Right lobe of liver (tissue), 6 donors: ENCODE measurements around the gene GRAMD2A. TPM values are rescaled to one million over a fixed set of nuclear protein-coding genes. Genes with fewer than 3 reads are reported as not detected.
A peak's percentile ranks its signal among the peaks of the same experiment; 100 is the strongest.

Experiments used
- ATAC-seq, 4 donors: fragments of 200-7000 bp; cut with Tn5 transposase; one replicate each; pipeline ENCODE4 v1.9.1; 2020; ENCODE audit warnings: mild to moderate bottlenecking in 4 of 4, moderate library complexity in 4 of 4
- DNase-seq, 3 donors: peaks; one replicate each; pipeline ENCODE4 v3.0.0-alpha.2; 2020
- H3K27ac ChIP-seq, 3 donors: fragments of 200-600 bp; one replicate each; pipeline ENCODE4 v1.8.0; 2022
- H3K27me3 ChIP-seq, 2 donors: fragments of 200-600 bp; one replicate each; pipeline ENCODE4 v1.8.0; 2022
- H3K36me3 ChIP-seq, 4 donors: fragments of 200-600 bp; sonication (generic) in 1 of 4; one replicate each; pipeline versions ENCODE4 v1.5.1 to v1.8.0; 2017 to 2022; ENCODE audit warnings: control low read depth in 1 of 4
- H3K4me1 ChIP-seq, 4 donors: fragments of 200-600 bp; sonication (generic) in 1 of 4; one replicate each; pipeline versions ENCODE4 v1.5.1 to v1.8.0; 2017 to 2022; ENCODE audit warnings: control low read depth in 1 of 4
- H3K4me3 ChIP-seq, 3 donors: fragments of 200-600 bp; one replicate each; pipeline ENCODE4 v1.8.0; 2022
- H3K9me3 ChIP-seq, 4 donors: fragments of 200-600 bp; sonication (generic) in 1 of 4; one replicate each; pipeline versions ENCODE4 v1.5.1 to v1.8.0; 2017 to 2022; ENCODE audit warnings: control low read depth in 1 of 4
- POLR2A ChIP-seq: fragments of 450-650 bp; IDR thresholded peaks from one replicate; pipeline ENCODE4 v1.6.1; 2017; ENCODE audit warnings: antibody characterized with exemption, mild to moderate bottlenecking
- WGBS: methylation state at CpG from one replicate; pipeline ENCODE4 v1.1.6; 2018; ENCODE audit warnings: low coverage, low lambda C conversion rate; ENCODE audit not compliant: insufficient coverage; ENCODE audit errors: missing lambda C conversion rate; 5-methylcytosine and 5-hydroxymethylcytosine counted together
- intact Hi-C, 2 donors: fragments of 100-400 bp; cut with DNase I; formaldehyde crosslinking; loops; one replicate each; pipeline versions ENCODE4 v1.11.2 to v1.14.1; 2022
- total RNA-seq, 6 experiments: library from RNA; depleted of rRNA in 2 of 6; stranded (reverse); fragments of >200 nt in 2 of 6; fragmentation: NEBNext Ultra II Directional in 3 of 6; extraction: Animal tissue kit (Norgen Biotek cat#: 25700) in 3 of 6; gene quantifications; one replicate each; pipeline versions ENCODE4 v1.1.0 to v1.2.4, GENCODE V29; 2016 to 2023
- TF ChIP-seq, protein P1 (sequence below), 4 donors: fragments of 200-600 bp in 3 of 4; fragments of 450-650 bp in 1 of 4; IDR thresholded peaks; one replicate each; pipeline versions ENCODE4 v1.5.1 to v1.8.0; 2016 to 2022; ENCODE audit warnings: antibody characterized with exemption in 4 of 4, mild to moderate bottlenecking in 2 of 4
- donor health status: DM: no; HTN: yes; CAD: no.
- donor health status: DM: no; HTN: no; CAD: no.
- donor health status: DM: no; HTN: no; CAD: no.
- donor health status: DM: no; HTN: yes; CAD: no.
- donor health status: DM: no; HTN: yes; CAD: no.

GRAMD2A gene
- total RNA-seq, 6 experiments from 2014 or later = not detected

DNA sequence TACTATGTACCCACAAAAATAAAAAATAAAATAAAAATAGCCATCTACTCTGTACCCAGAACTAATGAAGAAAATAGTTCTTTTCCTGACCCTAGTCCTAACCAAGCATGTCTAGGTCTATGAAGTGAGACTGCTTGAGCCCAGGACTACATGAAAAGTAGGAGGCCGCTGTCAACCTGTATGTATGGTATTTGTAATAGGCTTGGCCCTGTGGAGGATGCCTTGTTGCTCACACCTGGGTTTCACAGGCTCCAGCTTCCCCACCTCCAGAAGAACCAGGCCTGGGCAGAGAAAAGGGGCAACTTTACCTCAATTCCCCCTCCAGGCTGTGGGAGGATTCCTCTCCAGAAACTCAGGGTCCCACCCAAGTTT is 40.3 kb upstream of the GRAMD2A start:
- no CpG with 5 or more reads among the region's 1 CpG for WGBS
- H3K4me3 ChIP-seq = no peak overlapping the region
- ATAC-seq = no peak

DNA sequence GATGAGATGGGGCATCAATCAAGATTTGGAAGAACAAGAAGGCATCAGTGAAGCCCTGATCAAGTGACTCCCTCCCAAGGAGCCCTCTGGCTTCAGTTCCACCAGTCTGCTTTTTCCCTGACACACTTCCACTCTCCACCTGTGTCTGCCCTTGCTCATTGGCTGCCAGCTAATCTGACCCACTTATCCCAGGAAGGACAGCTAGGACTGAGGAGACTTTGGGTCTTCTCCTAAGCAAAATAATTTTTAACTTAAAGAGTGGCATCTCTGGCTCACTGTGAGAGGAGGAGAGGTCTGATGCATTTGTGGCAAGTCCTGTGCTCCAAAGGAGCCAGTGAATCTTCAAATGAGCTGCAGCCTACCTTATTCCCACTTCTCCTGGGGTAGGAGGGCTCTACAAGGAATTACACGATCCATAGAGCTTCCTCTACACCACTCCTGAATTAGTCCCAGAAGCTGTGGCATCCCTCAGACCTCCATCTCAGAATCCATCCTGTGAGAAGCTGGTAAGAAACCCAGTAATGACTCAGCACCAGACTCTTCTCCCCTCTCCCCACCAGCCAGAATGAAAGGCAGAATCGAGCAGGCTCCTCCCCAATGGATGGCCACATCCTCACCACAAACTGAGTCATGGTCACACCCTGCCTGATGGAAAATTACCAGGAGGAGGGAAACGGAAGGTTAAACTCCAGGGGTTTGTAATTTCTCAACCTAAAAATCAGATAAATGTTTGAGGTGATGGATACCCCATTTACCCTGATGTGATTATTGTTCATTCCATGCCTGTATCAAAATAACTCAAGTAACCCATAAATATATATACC is 39.7 kb upstream of the GRAMD2A start:
- Histone ChIP-seq H3K9me3 (no peaks in the 10 kb centered on the region), H3K36me3 (peaks cover 0 to 5% (median 0%) of the 10 kb centered on the region in 4 donors), H3K4me3 (no peak overlapping the region), H3K4me1 (no peaks in the 10 kb centered on the region), H3K27me3 (no peaks in the 10 kb centered on the region), H3K27ac (no peak overlapping the region)
- TF ChIP-seq, protein P1, sequence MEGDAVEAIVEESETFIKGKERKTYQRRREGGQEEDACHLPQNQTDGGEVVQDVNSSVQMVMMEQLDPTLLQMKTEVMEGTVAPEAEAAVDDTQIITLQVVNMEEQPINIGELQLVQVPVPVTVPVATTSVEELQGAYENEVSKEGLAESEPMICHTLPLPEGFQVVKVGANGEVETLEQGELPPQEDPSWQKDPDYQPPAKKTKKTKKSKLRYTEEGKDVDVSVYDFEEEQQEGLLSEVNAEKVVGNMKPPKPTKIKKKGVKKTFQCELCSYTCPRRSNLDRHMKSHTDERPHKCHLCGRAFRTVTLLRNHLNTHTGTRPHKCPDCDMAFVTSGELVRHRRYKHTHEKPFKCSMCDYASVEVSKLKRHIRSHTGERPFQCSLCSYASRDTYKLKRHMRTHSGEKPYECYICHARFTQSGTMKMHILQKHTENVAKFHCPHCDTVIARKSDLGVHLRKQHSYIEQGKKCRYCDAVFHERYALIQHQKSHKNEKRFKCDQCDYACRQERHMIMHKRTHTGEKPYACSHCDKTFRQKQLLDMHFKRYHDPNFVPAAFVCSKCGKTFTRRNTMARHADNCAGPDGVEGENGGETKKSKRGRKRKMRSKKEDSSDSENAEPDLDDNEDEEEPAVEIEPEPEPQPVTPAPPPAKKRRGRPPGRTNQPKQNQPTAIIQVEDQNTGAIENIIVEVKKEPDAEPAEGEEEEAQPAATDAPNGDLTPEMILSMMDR (IDR thresholded peaks at IDR 0.05) = no peak
- no peak for TF ChIP-seq POLR2A
- ATAC-seq = peak; percentile 33 to 80 (median 45)
- WGBS = 40% methylated on average over 2 of the region's 3 CpGs
- peak in 1 of 3 donors; percentile 31 for DNase-seq
- intact Hi-C loops = no loop called here

More for the DNA sequence above, 40.3 kb upstream of the GRAMD2A start:
- DNase-seq = no peak
- peaks cover 0 to 5% (median under 1%) of the 10 kb centered on the region in 4 donors for H3K36me3 ChIP-seq
- no peak overlapping the region for H3K27ac ChIP-seq
- no peaks in the 10 kb centered on the region for H3K9me3 ChIP-seq
- intact Hi-C loops = no loop called here
- no peak for TF ChIP-seq POLR2A
- TF ChIP-seq, protein P1 (IDR thresholded peaks at IDR 0.05) = no peak
- H3K4me1 ChIP-seq = no peaks in the 10 kb centered on the region
- H3K27me3 ChIP-seq = no peaks in the 10 kb centered on the region

DNA sequence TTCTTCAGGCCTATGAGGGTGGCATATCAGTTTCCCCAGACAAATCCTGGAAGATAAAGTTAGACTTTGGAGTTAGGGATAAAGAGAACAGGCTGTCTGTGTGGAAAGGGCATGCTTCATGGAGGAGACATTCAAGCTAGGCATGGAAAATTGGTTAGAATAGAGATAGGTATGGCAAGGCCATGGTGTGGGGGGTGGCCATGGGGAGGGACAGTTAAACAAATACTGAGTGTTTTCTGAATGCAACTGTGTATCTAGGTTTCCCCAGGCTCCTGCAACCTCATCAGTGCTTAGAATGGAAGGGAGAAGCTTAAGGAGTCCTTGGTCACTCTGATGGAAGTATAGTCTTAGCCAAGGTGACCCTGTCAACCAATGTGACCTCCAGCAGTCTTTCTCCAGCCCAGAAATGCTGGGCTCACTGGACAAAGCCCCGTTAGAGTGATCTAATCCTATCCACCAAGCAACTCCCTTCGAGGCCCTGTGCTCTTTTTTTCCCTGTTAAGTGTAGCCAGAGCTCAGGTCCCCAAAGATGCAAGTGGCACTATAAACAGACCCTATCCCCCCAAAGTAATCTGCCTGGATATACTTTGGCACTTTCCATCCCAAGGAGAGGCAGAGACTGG is 38.9 kb upstream of the GRAMD2A start:
- H3K27ac ChIP-seq = no peak overlapping the region
- no peak for DNase-seq
- ATAC-seq = no peak
- no peak overlapping the region for H3K4me3 ChIP-seq
- WGBS = no CpG with 5 or more reads among the region's 2 CpGs
- H3K9me3 ChIP-seq = no peaks in the 10 kb centered on the region
- peaks cover 0 to 3% (median 0%) of the 10 kb centered on the region in 4 donors for H3K36me3 ChIP-seq
- TF ChIP-seq, protein P1 (IDR thresholded peaks at IDR 0.05) = no peak
- no peak for TF ChIP-seq POLR2A
- H3K4me1 ChIP-seq = peaks cover 0 to 2% (median 0%) of the 10 kb centered on the region in 4 donors
- intact Hi-C loops = no loop called here
- no peaks in the 10 kb centered on the region for H3K27me3 ChIP-seq

DNA sequence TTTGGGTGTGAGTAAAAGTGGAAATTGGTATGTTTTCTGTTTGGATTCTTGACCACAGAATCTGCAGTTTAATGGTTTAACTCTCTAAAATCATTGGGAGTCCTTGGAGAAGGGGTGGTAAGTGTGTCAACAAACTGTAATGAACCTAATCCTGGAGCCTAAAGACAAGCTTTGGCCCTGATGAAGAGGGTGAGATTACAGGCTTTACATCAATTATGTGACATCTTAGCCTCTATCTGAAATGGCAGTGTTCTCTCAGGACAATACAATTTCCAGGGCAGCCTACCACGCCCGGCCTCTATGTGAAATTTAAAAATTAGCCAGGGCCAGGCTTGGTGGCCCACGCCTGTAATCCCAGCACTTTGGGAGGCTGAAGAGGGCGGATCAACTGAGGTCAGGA is 37.7 kb upstream of the GRAMD2A start:
- intact Hi-C loops = no loop called here
- ATAC-seq = no peak
- no CpG with 5 or more reads among the region's 4 CpGs for WGBS
- no peaks in the 10 kb centered on the region for H3K27me3 ChIP-seq
- TF ChIP-seq, protein P1 (IDR thresholded peaks at IDR 0.05) = no peak
- no peak for TF ChIP-seq POLR2A
- no peaks in the 10 kb centered on the region for H3K36me3 ChIP-seq
- H3K9me3 ChIP-seq = no peaks in the 10 kb centered on the region
- DNase-seq = no peak
- H3K4me1 ChIP-seq = peaks cover 0 to 2% (median under 1%) of the 10 kb centered on the region in 4 donors
- H3K4me3 ChIP-seq = no peak overlapping the region
- H3K27ac ChIP-seq = no peak overlapping the region
